CD14-positive monocyte (primary cell): ENCODE data around the gene CRNN. TPM values are rescaled to one million over a fixed set of nuclear protein-coding genes. Genes with fewer than 3 reads are reported as not detected.
A peak's percentile ranks its signal among the peaks of the same experiment; 100 is the strongest.

ENCODE experiments used
- DNase-seq, 3 donors: peaks; one replicate each; pipeline ENCODE4 v3.0.0-alpha.2; 2011 to 2022
- H2AFZ ChIP-seq: 2 replicates; pipeline ENCODE4 v1.6.0; 2012; ENCODE audit warnings: mild to moderate bottlenecking, low read depth, low read length, inconsistent platforms; ENCODE audit not compliant: insufficient read depth, poor library complexity, severe bottlenecking
- H3K27ac ChIP-seq, 2 donors: 1 replicate in 1 of 2; 2 replicates in 1 of 2; pipeline ENCODE4 v1.5.1; 2012 to 2013; ENCODE audit warnings: low read length in 2 of 2, control low read depth in 1 of 2, inconsistent platforms in 1 of 2, low read depth in 1 of 2, mild to moderate bottlenecking in 1 of 2
- H3K27me3 ChIP-seq, 2 donors: one replicate each; pipeline versions ENCODE4 v1.6.0 to v1.6.1; 2011 to 2013; ENCODE audit warnings: low read length in 2 of 2; ENCODE audit not compliant: control insufficient read depth in 2 of 2, insufficient read depth in 2 of 2
- H3K36me3 ChIP-seq, 2 donors: replicated peaks in 1 of 2; 1 replicate in 1 of 2; 2 replicates in 1 of 2; pipeline versions ENCODE4 v1.5.1 to v1.6.1; 2012 to 2013; ENCODE audit warnings: low read length in 2 of 2, control low read depth in 1 of 2, inconsistent platforms in 1 of 2, mild to moderate bottlenecking in 1 of 2; ENCODE audit not compliant: insufficient read depth in 2 of 2, control insufficient read depth in 1 of 2
- H3K4me1 ChIP-seq, 2 donors: 1 replicate in 1 of 2; 2 replicates in 1 of 2; pipeline versions ENCODE4 v1.5.1 to v1.6.1; 2012 to 2013; ENCODE audit warnings: low read length in 2 of 2, control low read depth in 1 of 2, inconsistent platforms in 1 of 2, mild to moderate bottlenecking in 1 of 2, moderate library complexity in 1 of 2; ENCODE audit not compliant: insufficient read depth in 2 of 2, control insufficient read depth in 1 of 2
- H3K4me2 ChIP-seq: replicated peaks from 2 replicates; pipeline ENCODE3; 2012; ENCODE audit warnings: low read length, moderate library complexity, mild to moderate bottlenecking; ENCODE audit not compliant: poor library complexity, severe bottlenecking; ENCODE audit errors: extremely low read depth
- H3K4me3 ChIP-seq, 3 experiments: fragments of 200-600 bp in 1 of 3; sonication (generic) in 1 of 3; replicated peaks in 1 of 3; 1 replicate in 2 of 3; 2 replicates in 1 of 3; pipeline ENCODE4 v1.5.1; 2011 to 2013; ENCODE audit warnings: low read length in 3 of 3, mild to moderate bottlenecking in 3 of 3, control low read depth in 2 of 3, low read depth in 2 of 3, inconsistent platforms in 1 of 3, moderate library complexity in 1 of 3
- H3K79me2 ChIP-seq: 2 replicates; pipeline ENCODE4 v1.6.0; 2012; ENCODE audit warnings: mild to moderate bottlenecking, control low read depth, inconsistent platforms, low read length, moderate library complexity; ENCODE audit not compliant: insufficient read depth
- H3K9ac ChIP-seq: 2 replicates; pipeline ENCODE4 v1.6.0; 2017; ENCODE audit warnings: low read length, mild to moderate bottlenecking; ENCODE audit not compliant: insufficient read depth, poor library complexity, severe bottlenecking
- H3K9me3 ChIP-seq, 2 donors: replicated peaks in 1 of 2; 1 replicate in 1 of 2; 2 replicates in 1 of 2; pipeline versions ENCODE4 v1.5.1 to v1.6.1; 2012 to 2013; ENCODE audit warnings: low read length in 2 of 2, control low read depth in 1 of 2; ENCODE audit not compliant: control insufficient read depth in 1 of 2, insufficient read depth in 1 of 2
- H4K20me1 ChIP-seq: 2 replicates; pipeline ENCODE4 v1.6.0; 2012; ENCODE audit warnings: mild to moderate bottlenecking, low read length, control low read depth, moderate library complexity; ENCODE audit not compliant: insufficient read depth
- H3K27ac Mint-ChIP-seq, 7 donors: one replicate each; pipeline ENCODE4 v1.8.0; 2020; ENCODE audit warnings: mild to moderate bottlenecking in 7 of 7, mixed read lengths in 7 of 7, moderate library complexity in 6 of 7, inconsistent platforms in 2 of 7
- H3K27me3 Mint-ChIP-seq, 3 donors: one replicate each; pipeline ENCODE4 v1.8.0; 2021 to 2022; ENCODE audit warnings: low read depth in 3 of 3, mild to moderate bottlenecking in 3 of 3, mixed read lengths in 3 of 3, moderate library complexity in 3 of 3, inconsistent platforms in 1 of 3
- H3K36me3 Mint-ChIP-seq, 2 donors: one replicate each; pipeline ENCODE4 v1.8.0; 2020; ENCODE audit warnings: mixed read lengths in 2 of 2, inconsistent platforms in 1 of 2, mild to moderate bottlenecking in 1 of 2
- H3K4me1 Mint-ChIP-seq: one replicate; pipeline ENCODE4 v1.8.0; 2020; ENCODE audit warnings: mild to moderate bottlenecking, mixed read lengths
- H3K4me3 Mint-ChIP-seq, 2 donors: one replicate each; pipeline ENCODE4 v1.8.0; 2020; ENCODE audit warnings: mild to moderate bottlenecking in 2 of 2, mixed read lengths in 2 of 2, moderate library complexity in 1 of 2
- H3K9me3 Mint-ChIP-seq, 7 donors: one replicate each; pipeline ENCODE4 v1.8.0; 2020 to 2022; ENCODE audit warnings: mixed read lengths in 7 of 7, mild to moderate bottlenecking in 6 of 7, moderate library complexity in 6 of 7, inconsistent platforms in 2 of 7
- WGBS: methylation state at CpG from one replicate; pipeline ENCODE4 v1.1.5; 2013; ENCODE audit warnings: missing lambda C conversion rate; ENCODE audit not compliant: insufficient coverage; 5-methylcytosine and 5-hydroxymethylcytosine counted together
- intact Hi-C, 2 donors: fragments of 100-400 bp; cut with micrococcal nuclease; formaldehyde crosslinking; loops; one replicate each; pipeline versions ENCODE4 v1.15.0 to v1.15.1; 2023
- polyA plus RNA-seq, 3 donors: library from polyadenylated mRNA; depleted of rRNA in 1 of 3; unstranded in 2 of 3; stranded (reverse) in 1 of 3; fragments of 300-500 nt in 2 of 3; fragments of >200 nt in 1 of 3; fragmentation: Illumina TruSeq in 2 of 3; gene quantifications; 1 replicate in 2 of 3; 2 replicates in 1 of 3; pipeline ENCODE4 v1.2.3, GENCODE V29; 2012 to 2021
- TF ChIP-seq, protein P1 (sequence below): fragments of 200-600 bp; IDR thresholded peaks from one replicate; pipeline ENCODE4 v1.8.0; 2022; ENCODE audit warnings: antibody characterized with exemption, mild to moderate bottlenecking

Gene CRNN
- polyA plus RNA-seq, 3 donors: not detected

DNA sequence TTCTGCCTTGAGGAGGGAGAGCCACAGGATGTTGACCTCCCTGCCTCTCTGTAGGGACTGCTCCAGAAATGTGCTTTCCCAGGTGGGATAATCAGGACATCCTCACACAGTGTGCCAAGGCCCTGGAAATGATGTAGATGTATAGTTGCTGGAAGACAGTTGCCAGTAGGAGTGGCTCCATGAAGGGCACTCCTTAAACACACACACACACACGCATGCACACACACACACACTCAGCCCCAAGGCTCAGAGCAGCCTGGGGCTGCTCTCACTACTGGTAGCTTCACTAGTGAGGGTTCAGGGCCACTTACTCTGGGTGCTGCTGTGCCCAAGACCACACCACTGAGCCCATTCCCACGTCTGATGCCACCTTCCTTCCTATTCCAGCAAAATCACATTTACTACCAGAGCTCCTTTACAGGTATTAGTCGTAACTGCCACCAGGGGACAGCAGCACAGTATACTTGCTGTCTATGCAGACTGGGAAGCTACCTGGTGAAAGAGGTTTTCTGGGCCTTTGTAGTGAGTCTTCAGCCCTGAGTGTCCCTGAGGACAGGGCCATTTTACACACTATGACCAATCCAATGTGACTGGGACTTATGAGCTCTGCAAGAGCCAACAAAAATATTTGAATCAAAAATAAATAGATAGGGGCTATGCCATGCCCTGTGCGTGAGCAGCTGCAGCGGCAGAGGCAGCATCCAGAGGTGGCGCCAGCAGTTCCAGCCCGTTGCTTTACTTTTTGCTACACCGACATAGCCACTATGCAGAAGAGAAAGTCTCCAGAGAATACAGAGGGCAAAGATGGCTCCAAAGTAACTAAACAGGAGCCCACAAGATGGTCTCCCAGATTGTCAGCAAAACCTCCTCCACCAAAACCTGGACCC is 15.0 kb downstream of the CRNN start:
- H3K4me3 Mint-ChIP-seq: peak overlapping the region in 1 of 2 donors; percentile 13
- 60% methylated on average over 5 of the region's 8 CpGs for WGBS
- no peaks in the 10 kb centered on the region for H3K4me1 ChIP-seq
- H3K36me3 Mint-ChIP-seq: no peaks in the 10 kb centered on the region
- no peaks in the 10 kb centered on the region for H3K36me3 ChIP-seq
- intact Hi-C loops: no loop called here
- no peak overlapping the region for H3K4me2 ChIP-seq
- no peak for DNase-seq
- no peak overlapping the region for H2AFZ ChIP-seq
- no peaks in the 10 kb centered on the region for H4K20me1 ChIP-seq
- peaks cover 0 to 3% of the 10 kb centered on the region in 2 donors for H3K9me3 ChIP-seq
- peaks cover 0 to 14% (median 3%) of the 10 kb centered on the region in 7 donors for H3K9me3 Mint-ChIP-seq
- H3K9ac ChIP-seq: no peak overlapping the region
- no peaks in the 10 kb centered on the region for H3K79me2 ChIP-seq
- no peak overlapping the region for H3K27ac ChIP-seq
- H3K27me3 ChIP-seq: no peaks in the 10 kb centered on the region
- TF ChIP-seq, protein P1, sequence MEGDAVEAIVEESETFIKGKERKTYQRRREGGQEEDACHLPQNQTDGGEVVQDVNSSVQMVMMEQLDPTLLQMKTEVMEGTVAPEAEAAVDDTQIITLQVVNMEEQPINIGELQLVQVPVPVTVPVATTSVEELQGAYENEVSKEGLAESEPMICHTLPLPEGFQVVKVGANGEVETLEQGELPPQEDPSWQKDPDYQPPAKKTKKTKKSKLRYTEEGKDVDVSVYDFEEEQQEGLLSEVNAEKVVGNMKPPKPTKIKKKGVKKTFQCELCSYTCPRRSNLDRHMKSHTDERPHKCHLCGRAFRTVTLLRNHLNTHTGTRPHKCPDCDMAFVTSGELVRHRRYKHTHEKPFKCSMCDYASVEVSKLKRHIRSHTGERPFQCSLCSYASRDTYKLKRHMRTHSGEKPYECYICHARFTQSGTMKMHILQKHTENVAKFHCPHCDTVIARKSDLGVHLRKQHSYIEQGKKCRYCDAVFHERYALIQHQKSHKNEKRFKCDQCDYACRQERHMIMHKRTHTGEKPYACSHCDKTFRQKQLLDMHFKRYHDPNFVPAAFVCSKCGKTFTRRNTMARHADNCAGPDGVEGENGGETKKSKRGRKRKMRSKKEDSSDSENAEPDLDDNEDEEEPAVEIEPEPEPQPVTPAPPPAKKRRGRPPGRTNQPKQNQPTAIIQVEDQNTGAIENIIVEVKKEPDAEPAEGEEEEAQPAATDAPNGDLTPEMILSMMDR: no peak
- H3K27me3 Mint-ChIP-seq: peaks cover 3 to 9% (median 5%) of the 10 kb centered on the region in 3 donors
- no peaks in the 10 kb centered on the region for H3K4me1 Mint-ChIP-seq
- no peak overlapping the region for H3K4me3 ChIP-seq
- peak overlapping the region in 1 of 7 donors; percentile 23 for H3K27ac Mint-ChIP-seq

DNA sequence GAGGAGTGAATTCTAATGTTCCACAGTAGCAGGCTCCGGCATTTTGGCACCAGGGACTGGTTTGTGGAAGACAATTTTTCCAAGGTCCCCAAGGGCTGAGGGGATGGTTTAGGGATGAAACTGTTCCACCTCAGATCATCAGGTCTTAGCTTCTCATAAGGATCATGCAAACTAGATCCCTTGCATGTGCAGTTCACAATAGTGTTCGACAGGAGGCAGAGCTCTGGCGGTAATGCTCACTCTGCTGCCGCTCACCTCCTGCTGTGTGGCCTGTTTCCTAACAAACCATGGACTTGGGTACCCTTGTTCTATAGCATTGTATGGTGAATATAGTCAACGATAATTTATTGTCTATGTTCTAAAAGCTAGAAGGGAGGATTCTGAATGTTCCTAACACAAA is 16.6 kb downstream of the CRNN start:
- Histone ChIP-seq H4K20me1 (no peaks in the 10 kb centered on the region), H3K27me3 (no peaks in the 10 kb centered on the region), H3K36me3 (no peaks in the 10 kb centered on the region), H3K9me3 (peaks cover 0 to 3% of the 10 kb centered on the region in 2 donors), H3K79me2 (no peaks in the 10 kb centered on the region), H2AFZ (no peak overlapping the region), H3K4me3 (no peak overlapping the region), H3K4me2 (no peak overlapping the region), H3K9ac (no peak overlapping the region), H3K27ac (no peak overlapping the region), H3K4me1 (no peaks in the 10 kb centered on the region)
- TF ChIP-seq, protein P1: no peak
- WGBS: 75% methylated on average over 1 of the region's 5 CpGs
- DNase-seq: no peak
- H3K27ac Mint-ChIP-seq: no peak overlapping the region
- H3K4me3 Mint-ChIP-seq: no peak overlapping the region
- H3K36me3 Mint-ChIP-seq: no peaks in the 10 kb centered on the region
- no peaks in the 10 kb centered on the region for H3K4me1 Mint-ChIP-seq
- H3K9me3 Mint-ChIP-seq: peaks cover 0 to 12% (median 3%) of the 10 kb centered on the region in 7 donors
- intact Hi-C loops: no loop called here
- H3K27me3 Mint-ChIP-seq: peaks cover 3 to 6% (median 6%) of the 10 kb centered on the region in 3 donors
